Right forelimb (tissue), 1 donor: ENCODE data around the gene CAMK2N2.

ENCODE experiments used
- DNase-seq: peaks from one replicate; pipeline ENCODE4 v3.0.0-alpha.2; 2018

The CAMK2N2 gene

GRCh38 chr3:184239221-184239620 lies 22.1 kb downstream of the CAMK2N2 start:
- DNase-seq, result no peak

GRCh38 chr3:184238246-184238818 lies 23.0 kb downstream of the CAMK2N2 start:
- DNase-seq, result no peak

GRCh38 chr3:184237807-184238206 lies 23.5 kb downstream of the CAMK2N2 start:
- DNase-seq, result no peak

- peak; percentile 26 for DNase-seq
These were observed 24.1 kb downstream of the CAMK2N2 start for GRCh38 chr3:184237211-184237610.

DNA sequence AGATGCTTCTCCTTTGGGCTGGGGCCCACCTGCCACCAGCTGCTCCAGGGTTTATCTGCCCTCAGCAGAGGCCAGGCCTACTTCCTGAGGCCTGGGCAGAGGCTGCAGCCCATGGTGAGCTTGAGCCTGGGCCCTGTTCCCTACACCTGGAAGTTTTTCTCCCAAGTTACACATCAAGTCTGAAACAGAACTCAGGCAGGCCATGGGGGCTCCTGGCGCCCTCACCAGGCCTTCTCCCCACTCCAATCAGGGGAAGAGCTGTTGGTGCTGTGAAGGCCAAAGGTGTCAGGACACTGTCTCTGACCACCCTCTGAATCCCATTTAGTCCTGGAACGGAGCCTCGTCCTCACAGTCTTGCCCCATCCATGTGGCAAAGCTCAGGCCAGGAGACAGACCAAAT lies 24.7 kb downstream of the CAMK2N2 start:
- DNase-seq, result no peak

DNA sequence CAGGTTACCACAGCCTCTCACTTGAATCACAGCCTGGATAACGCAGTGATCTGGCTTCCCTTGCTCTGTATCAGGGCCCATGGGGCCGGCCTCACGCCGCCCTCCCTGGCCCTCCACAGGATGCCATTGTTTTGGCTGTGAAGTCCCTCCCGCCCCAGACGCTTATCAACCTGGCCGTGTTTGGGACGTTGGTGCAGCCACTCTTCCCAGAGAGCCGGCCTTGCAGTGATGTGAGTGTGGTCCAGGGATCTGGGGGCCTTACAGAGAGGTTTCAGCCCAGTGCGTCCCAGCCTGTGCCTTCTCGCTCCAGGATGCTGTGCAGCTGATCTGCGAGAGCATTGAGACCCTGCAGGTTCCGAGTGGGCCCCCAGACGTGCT lies 25.3 kb downstream of the CAMK2N2 start:
- DNase-seq, result no peak

DNA sequence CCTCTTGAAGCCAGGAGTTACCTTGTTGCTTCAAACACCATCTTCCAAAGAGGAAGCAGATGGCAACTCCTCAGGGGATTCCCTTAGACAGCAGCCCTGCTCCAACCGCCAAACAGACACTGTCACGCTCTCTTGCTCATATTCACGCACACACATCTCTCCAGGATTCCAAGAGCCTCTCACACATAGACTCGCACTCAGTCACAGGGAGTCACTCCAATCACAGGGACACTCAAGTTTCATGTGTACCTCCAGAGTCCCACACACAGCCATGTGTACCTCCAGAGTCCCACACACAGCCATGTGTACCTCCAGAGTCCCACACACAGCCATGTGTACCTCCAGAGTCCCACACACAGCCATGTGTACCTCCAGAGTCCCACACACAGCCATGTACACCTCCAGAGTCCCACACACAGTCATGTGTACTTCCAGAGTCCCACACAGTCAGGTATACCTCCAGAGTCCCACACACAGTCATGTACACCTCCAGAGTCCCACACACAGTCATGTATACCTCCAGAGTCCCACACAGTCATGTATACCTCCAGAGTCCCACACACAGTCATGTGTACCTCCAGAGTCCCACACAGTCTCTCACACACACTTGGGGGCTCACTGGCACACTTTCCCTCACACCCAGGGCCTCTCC lies 25.8 kb downstream of the CAMK2N2 start:
- peak; percentile 7 for DNase-seq

DNA sequence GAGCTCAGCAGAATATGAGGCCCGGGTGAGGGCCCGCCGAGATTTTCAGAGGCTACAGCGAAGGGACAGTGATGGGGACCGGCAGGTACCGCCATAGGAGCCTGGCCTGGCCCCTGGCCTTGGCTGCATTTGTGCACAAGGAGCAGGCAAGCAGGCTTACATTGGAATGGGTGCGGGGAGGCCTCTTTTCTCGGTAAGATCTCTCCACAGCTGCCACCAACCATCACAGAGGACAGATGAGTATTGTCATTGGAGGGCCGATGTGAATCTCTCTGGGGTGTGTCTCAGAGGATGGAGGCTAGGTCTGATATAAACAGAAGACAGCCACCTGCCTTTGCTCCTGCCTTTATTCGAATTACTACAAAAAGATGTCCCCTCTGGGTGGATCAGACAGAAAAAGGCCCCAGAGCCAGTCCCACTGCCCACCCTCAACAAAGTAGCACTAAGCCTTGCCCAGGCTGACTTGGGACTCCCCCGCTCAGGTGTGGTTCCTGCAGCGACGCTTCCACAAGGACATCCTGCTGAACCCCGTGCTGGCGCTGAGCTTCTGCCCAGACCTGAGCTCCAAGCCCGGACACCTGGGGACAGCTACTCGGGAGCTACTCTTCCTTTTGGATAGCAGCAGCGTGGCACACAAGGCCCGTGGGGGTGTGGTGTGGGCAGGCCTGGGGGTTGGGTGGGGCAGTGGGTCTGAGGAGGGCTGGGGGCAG lies 26.5 kb downstream of the CAMK2N2 start:
- no peak for DNase-seq

DNA sequence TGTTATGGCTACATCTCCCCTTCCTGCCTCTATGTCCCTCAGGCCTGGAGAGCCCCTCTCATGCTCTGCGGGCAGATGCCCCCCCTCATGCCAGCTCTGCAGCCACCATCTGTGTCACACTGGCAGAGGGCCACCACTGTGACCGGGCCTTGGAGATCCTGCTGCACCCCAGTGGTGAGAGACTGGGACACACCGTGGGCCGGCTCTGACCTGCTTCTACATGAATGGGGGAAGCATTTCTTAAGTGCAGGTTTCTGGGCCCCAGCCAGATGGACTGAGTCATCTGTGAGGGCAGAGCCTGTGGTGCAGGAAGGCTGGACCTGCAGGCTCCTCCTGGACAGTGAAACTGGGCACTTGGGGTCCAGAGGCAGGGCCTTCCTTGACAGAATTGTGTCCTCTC lies 27.1 kb downstream of the CAMK2N2 start:
- DNase-seq, result no peak

DNA sequence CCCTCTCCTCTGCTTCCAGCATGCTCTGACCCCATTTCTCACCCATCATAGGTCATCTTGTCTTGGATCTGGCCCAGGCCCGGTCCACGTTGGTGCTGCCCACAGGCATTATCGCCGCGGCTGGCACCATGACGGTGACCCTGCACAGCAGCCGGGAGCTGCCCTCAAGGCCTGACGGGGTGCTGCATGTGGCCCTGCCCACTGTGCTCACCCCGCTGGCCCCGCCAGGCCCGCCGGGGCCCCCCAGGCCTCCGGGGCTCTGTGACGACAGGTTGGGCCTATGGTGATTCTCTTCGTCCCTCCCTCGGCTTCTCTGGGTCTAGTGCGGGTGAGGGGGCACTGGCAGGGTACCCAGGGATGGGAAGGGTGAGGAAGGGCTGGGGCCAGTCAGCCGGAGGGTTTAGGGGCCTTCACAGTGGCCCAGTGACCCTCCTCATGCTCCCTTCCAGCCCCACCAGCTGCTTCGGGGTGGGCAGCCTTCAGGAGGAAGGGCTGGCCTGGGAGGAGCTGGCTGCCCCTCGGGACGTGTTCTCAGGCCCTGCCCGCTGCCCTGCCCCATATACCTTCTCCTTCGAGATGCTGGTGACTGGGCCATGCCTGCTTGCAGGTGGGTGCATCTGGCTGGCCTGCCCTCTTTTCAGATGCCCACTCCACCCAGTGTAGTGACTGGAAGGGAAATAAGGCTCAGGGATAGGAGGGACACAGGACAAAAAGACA lies 28.1 kb downstream of the CAMK2N2 start:
- no peak for DNase-seq

DNA sequence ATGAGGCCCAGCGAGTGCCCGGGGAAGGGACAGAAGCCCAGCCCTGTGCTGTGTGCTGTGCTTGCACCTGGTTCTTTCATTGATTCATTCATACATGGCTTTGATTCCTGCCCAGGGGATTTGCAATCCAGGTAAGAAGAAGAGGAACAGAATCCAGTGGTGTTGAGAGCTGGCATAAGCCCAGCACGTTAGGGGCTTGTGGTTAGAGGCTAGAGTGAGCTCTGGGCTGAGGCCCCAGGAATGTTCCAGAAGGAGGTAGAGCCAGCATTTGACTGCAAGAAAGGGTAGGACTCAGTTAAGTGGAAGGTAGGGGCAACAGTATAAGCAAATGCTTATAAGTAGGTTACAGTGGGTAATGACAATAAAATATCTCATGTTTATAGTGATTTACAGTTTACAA lies 29.7 kb downstream of the CAMK2N2 start:
- no peak for DNase-seq

GRCh38 chr3:184230603-184231528 lies 30.5 kb downstream of the CAMK2N2 start:
- DNase-seq, result no peak

GRCh38 chr3:184230081-184230602 lies 31.2 kb downstream of the CAMK2N2 start:
- no peak for DNase-seq

DNA sequence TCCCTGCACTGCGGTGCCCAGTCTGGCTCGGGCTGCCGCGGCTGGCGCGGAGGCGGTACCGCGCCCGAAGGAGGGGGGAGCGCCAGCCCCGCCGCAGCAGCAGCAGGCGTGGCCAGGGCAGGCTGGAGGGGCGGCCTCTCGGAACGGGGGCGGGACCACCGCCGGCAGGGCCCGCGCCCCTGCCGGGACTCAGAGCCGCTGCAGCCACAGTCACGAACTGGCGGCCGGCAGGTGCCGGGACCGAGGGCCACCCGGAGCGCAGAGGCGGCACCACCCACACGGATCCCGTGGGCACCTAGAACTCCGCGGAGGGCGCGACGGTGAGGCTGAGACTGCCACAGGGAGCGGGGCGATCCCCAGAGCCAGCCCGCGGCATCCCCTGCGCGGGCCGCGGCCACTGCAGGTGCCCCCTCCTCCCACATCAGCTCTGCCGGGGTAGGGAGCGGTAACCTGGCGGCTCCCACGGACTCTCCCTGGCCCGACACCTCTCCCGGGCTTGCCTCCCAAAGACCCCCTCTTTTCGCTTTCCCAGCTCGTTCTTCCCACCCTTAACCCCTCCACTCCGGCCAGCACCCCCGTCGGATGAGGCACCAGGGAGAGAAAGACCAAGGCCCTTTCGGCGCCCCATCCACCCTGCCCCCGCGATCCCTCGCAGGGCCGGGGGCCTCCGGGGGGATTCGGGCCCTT lies 31.8 kb downstream of the CAMK2N2 start, which contains the start of gene VWA5B2:
TSS of gene VWA5B2 (plus strand) at position 192 of the 687 bp plus-strand sequence. CDS start 944 bp downstream, outside the sequence.
- DNase-seq, result peak; percentile 66

DNA sequence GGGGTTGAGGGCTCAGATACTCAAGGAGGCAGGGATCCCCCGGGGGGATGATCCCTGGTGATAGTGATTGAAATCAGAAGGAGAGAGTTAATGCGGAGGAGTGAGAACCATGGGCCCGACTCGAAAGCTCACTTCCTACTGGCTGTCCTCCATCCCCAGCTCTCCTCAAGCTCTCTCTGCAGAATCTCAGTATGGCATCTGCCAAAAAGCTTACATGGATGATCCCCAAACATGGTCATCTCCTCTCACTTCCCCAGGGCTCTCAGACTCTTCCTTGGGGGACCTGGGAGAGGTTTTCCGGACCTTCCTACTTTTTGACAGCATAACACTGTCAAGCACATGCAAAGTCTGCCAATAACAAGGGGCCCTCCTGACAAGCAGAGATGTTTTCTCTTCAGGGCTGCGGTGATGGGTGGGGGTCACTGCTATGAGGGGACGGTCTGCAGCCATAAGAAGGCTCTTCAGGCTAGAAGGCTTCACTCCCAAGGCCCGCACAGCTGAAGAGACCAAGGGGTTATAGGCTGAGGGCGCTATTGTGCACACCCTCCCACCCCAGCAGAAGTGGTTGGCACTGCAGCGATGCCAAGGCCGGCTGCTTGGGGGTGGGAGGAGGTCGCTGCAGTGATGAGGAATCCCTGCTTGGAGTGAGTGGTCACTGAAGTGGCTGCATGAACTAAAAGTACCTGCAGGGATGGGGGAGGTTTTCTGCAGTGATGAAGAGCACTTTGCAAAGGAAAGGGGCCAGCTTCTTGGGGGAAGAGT lies 32.8 kb downstream of the CAMK2N2 start:
- DNase-seq, result no peak

- DNase-seq, result no peak
These were observed 33.8 kb downstream of the CAMK2N2 start for GRCh38 chr3:184227481-184227935.

DNA sequence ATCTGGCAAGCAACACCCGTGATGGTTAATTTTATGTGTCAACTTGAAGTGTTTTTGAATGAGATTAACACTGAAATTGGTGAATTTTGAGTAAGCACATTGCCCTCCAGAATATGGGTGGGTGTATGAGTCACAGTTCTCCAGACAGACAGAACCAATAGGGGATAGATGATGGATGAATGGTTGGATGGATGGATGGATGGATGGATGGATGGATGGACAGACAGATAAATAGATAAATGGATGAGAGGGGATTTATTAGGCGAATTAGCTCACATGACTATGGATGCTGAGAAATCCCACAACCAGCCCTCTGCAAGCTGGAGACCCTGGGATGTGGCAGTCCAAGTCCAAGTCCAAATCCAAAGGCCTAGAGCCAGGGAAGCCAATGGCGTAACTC lies 37.4 kb downstream of the CAMK2N2 start:
- DNase-seq, result no peak

DNA sequence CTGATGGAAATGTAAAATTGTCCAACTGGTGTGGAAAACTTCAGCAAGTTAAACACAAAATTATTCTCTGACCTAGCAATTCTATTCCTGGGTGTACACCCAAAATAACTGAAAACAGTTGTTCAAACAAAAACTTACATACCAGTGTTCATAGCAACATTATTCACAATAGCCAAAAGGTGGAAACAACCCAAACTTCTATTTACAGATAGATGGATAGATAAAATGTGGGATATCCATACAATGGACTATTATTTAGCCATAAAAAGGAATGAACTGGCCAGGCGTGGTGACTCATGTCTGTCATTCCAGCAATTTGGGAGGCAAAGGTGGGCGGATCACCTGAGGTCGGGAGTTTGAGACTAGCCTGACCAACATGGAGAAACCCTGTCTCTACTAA lies 38.8 kb downstream of the CAMK2N2 start:
- DNase-seq, result no peak

DNA sequence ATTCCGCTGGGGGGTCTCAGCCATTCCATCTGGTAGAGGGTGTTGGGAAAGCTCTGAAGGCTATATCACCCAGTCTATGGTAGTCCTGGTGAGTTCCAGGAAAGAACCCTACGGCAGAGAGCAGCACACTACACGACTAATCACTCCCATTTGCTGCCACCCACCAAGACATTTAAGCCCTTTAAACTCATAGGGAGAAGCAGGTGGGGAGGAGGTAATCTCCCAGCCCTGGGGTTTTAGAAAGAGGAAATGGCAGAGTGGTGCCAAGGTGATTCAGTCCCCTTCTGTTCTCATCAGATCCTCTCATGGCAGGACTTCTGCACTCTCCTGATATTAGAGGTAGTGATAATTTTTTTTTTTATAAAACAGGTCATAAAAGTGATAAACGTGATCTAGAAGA lies 42.5 kb downstream of the CAMK2N2 start:
- no peak for DNase-seq

DNA sequence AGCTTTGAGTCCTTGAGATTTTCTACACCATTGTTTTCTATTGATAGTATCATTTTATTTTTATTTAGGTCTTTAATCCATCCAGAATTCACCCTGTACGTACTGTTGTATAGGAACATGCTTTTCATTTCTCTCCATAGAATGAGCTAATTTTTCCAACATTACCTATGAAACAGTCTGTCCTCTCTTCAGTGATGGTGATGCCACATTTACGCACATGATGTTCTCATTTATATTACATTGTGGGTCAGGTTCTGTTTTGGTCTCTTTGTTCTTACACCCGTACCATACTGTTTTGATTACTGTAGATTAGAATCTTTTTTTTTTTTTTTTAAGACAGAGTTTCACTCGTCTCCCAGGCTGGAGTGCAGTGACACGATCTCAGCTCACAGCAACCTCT lies 49.6 kb downstream of the CAMK2N2 start:
- no peak for DNase-seq

- no peak for DNase-seq
These were observed 50.1 kb downstream of the CAMK2N2 start for GRCh38 chr3:184211297-184211696.
